Caco-2 (cell line): ENCODE results near the gene BTBD17. TPM values are rescaled to one million over a fixed set of nuclear protein-coding genes. Genes with fewer than 3 reads are reported as not detected.

Source experiments
- BruUV-seq: library from RNA; stranded (reverse); fragments of 400-500 nt; replicated peaks from 2 replicates; lab custom pipeline; 2021; lab: Mats Ljungman, UMichigan
- CTCF ChIA-PET: fragments of 300-600 bp; sonication (Branson Sonifier 250); formaldehyde crosslinking; loops from one replicate; lab custom pipeline; 2022; ENCODE audit warnings: antibody characterized with exemption; lab: Charles Lee
- POLR2A ChIA-PET: fragments of 300-600 bp; sonication (Branson Sonifier 250); formaldehyde crosslinking; loops from one replicate; lab custom pipeline; 2022; ENCODE audit warnings: antibody characterized with exemption; lab: Charles Lee
- DNase-seq, 2 experiments: peaks; one replicate each; pipeline versions ENCODE4 v3.0.0 to v3.0.0-alpha.2; 2020 to 2022
- H3K27me3 ChIP-seq: replicated peaks from 2 replicates; pipeline ENCODE4 v1.6.0; 2011; ENCODE audit warnings: low read length; ENCODE audit not compliant: control insufficient read depth, insufficient read depth
- H3K36me3 ChIP-seq: 2 replicates; pipeline ENCODE4 v1.5.1; 2011; ENCODE audit warnings: low read length; ENCODE audit not compliant: control insufficient read depth, insufficient read depth
- H3K4me1 ChIP-seq: fragments of 250-450 bp; sonication (Bioruptor Pico); 2 replicates; pipeline ENCODE4 v1.5.1; 2020; ENCODE audit warnings: mild to moderate bottlenecking
- H3K4me3 ChIP-seq: 2 replicates; pipeline ENCODE4 v1.5.1; 2011; ENCODE audit warnings: low read depth, mild to moderate bottlenecking, control low read depth, low read length
- H3K9me3 ChIP-seq: fragments of 250-450 bp; sonication (Bioruptor Pico); 2 replicates; pipeline ENCODE4 v1.5.1; 2020; ENCODE audit warnings: mild to moderate bottlenecking, moderate library complexity
- H3K27ac Mint-ChIP-seq: one replicate; pipeline ENCODE4 v1.8.0; 2022; ENCODE audit warnings: mixed read lengths; ENCODE audit not compliant: unreplicated experiment
- H3K27me3 Mint-ChIP-seq: one replicate; pipeline ENCODE4 v1.8.0; 2022; ENCODE audit warnings: mixed read lengths; ENCODE audit not compliant: insufficient read depth, unreplicated experiment
- H3K36me3 Mint-ChIP-seq: one replicate; pipeline ENCODE4 v1.8.0; 2022; ENCODE audit warnings: mild to moderate bottlenecking, mixed read lengths; ENCODE audit not compliant: insufficient read depth, unreplicated experiment
- H3K4me1 Mint-ChIP-seq: one replicate; pipeline ENCODE4 v1.8.0; 2022; ENCODE audit warnings: low read depth, mixed read lengths; ENCODE audit not compliant: unreplicated experiment
- H3K4me3 Mint-ChIP-seq: one replicate; pipeline ENCODE4 v1.8.0; 2022; ENCODE audit warnings: mild to moderate bottlenecking, moderate library complexity, mixed read lengths; ENCODE audit not compliant: unreplicated experiment
- H3K9me3 Mint-ChIP-seq: one replicate; pipeline ENCODE4 v1.8.0; 2022; ENCODE audit warnings: mixed read lengths; ENCODE audit not compliant: unreplicated experiment
- CTCF ChIP-seq, 2 experiments: fragments of 200-600 bp in 1 of 2; IDR thresholded peaks; 1 replicate in 1 of 2; 2 replicates in 1 of 2; pipeline versions ENCODE4 v1.5.1 to v1.8.0; 2011 to 2022; ENCODE audit warnings: antibody characterized with exemption in 1 of 2, control low read depth in 1 of 2, inconsistent platforms in 1 of 2, low read depth in 1 of 2, low read length in 1 of 2, mild to moderate bottlenecking in 1 of 2, moderate library complexity in 1 of 2; ENCODE audit not compliant: insufficient read depth in 1 of 2, severe bottlenecking in 1 of 2, unreplicated experiment in 1 of 2
- intact Hi-C: fragments of 100-400 bp; cut with micrococcal nuclease; formaldehyde crosslinking; loops from one replicate; pipeline ENCODE4 v1.10.0; 2022; ENCODE audit not compliant: unreplicated experiment
- total RNA-seq: library from RNA; stranded (reverse); gene quantifications from 2 replicates; pipeline ENCODE4 v1.2.3, GENCODE V29; 2022

Gene BTBD17
- total RNA-seq, 1 experiment from 2014 or later: not detected

- Mint-ChIP-seq H3K27ac (no peak overlapping the region), H3K36me3 (no peaks in the 10 kb centered on the region), H3K27me3 (peaks cover 6% of the 10 kb centered on the region), H3K9me3 (no peaks in the 10 kb centered on the region), H3K4me1 (no peaks in the 10 kb centered on the region), H3K4me3 (no peak overlapping the region)
- ChIA-PET POLR2A (no interaction called here), CTCF (interaction anchor here (0.6 to 1.9 kb wide), 5 partner anchors 13 to 330 kb away, joined by 3 to 11 read pairs (median 5); no protein-coding TSS in a partner anchor)
- no peaks in the 10 kb centered on the region for H3K9me3 ChIP-seq
- H3K27me3 ChIP-seq: no peaks in the 10 kb centered on the region; the same call in 1 of the 2 replicates
- H3K4me3 ChIP-seq: no peak overlapping the region
- no peak for DNase-seq
- intact Hi-C loops: loop anchor here (1.0 to 10.0 kb wide), 2 partner anchors 60 to 146 kb away; partner anchors contain the start of gene TTYH2
- peak in 1 of 2 experiments; percentile 2 for TF ChIP-seq CTCF (IDR thresholded peaks at IDR 0.05; ENCODE audit: insufficient read depth in 1 of 2, low read depth in 1 of 2, low read length in 1 of 2, severe bottlenecking in 1 of 2, unreplicated experiment in 1 of 2)
- no TSS peak for BruUV-seq
- H3K36me3 ChIP-seq: no peaks in the 10 kb centered on the region
- no peaks in the 10 kb centered on the region for H3K4me1 ChIP-seq
These were observed 804 bp downstream of the BTBD17 start for GRCh38 chr17:74360899-74361229.

- no TSS peak for BruUV-seq
- POLR2A ChIA-PET: no interaction called here
- peaks cover 6% of the 10 kb centered on the region for H3K27me3 Mint-ChIP-seq
- no peak overlapping the region for H3K4me3 Mint-ChIP-seq
- no peak overlapping the region for H3K27ac Mint-ChIP-seq
- H3K36me3 Mint-ChIP-seq: no peaks in the 10 kb centered on the region
- Histone ChIP-seq H3K36me3 (no peaks in the 10 kb centered on the region), H3K27me3 (no peaks in the 10 kb centered on the region; the same call in 1 of the 2 replicates), H3K9me3 (no peaks in the 10 kb centered on the region), H3K4me1 (no peaks in the 10 kb centered on the region), H3K4me3 (no peak overlapping the region)
- H3K9me3 Mint-ChIP-seq: no peaks in the 10 kb centered on the region
- DNase-seq: no peak
- CTCF ChIA-PET: interaction anchor here (1.9 kb wide), 1 partner anchor 14 kb away, joined by 9 read pairs; no protein-coding TSS in a partner anchor
- no peak for TF ChIP-seq CTCF (IDR thresholded peaks at IDR 0.05; ENCODE audit: insufficient read depth in 1 of 2, low read depth in 1 of 2, low read length in 1 of 2, severe bottlenecking in 1 of 2, unreplicated experiment in 1 of 2)
- no peaks in the 10 kb centered on the region for H3K4me1 Mint-ChIP-seq
- intact Hi-C loops: loop anchor here (10.0 kb wide), 1 partner anchor 145 kb away; the partner anchor contains the start of gene TTYH2
These were observed 1.8 kb downstream of the BTBD17 start for GRCh38 chr17:74359916-74360315.

GRCh38 chr17:74358697-74359096 lies 3.0 kb downstream of the BTBD17 start:
- no peak for DNase-seq
- no peaks in the 10 kb centered on the region for H3K36me3 Mint-ChIP-seq

More at GRCh38 chr17:74358697-74359096, 3.0 kb downstream of the BTBD17 start:
- ChIA-PET CTCF (interaction anchor here (1.0 kb wide), 1 partner anchor 11 kb away, joined by 3 read pairs; no protein-coding TSS in a partner anchor), POLR2A (no interaction called here)
- Histone ChIP-seq H3K9me3 (no peaks in the 10 kb centered on the region), H3K36me3 (no peaks in the 10 kb centered on the region), H3K4me1 (no peaks in the 10 kb centered on the region), H3K4me3 (no peak overlapping the region), H3K27me3 (no peaks in the 10 kb centered on the region; the same call in 1 of the 2 replicates)
- no peak for TF ChIP-seq CTCF (IDR thresholded peaks at IDR 0.05; ENCODE audit: insufficient read depth in 1 of 2, low read depth in 1 of 2, low read length in 1 of 2, severe bottlenecking in 1 of 2, unreplicated experiment in 1 of 2)
- Mint-ChIP-seq H3K27ac (no peak overlapping the region), H3K9me3 (no peaks in the 10 kb centered on the region), H3K4me3 (no peak overlapping the region), H3K4me1 (no peaks in the 10 kb centered on the region), H3K27me3 (peaks cover 9% of the 10 kb centered on the region)
- intact Hi-C loops: no loop called here
- BruUV-seq: no TSS peak
